Bronchus fibroblast of lung (primary cell): ENCODE data around the gene HOXD8. TPM values are rescaled to one million over a fixed set of nuclear protein-coding genes. Genes with fewer than 3 reads are reported as not detected.

ENCODE experiments used
- total RNA-seq: library from RNA; depleted of rRNA; stranded (reverse); fragments of >200 nt; gene quantifications from 2 replicates; pipeline ENCODE4 v1.2.3, GENCODE V29; 2015

Gene HOXD8
- total RNA-seq, result not detected in 2 replicates

GRCh38 chr2:176128982-176129796, at the start of gene HOXD8:
HOXD8 (plus strand) TSS chr2:176129705; CDS start chr2:176130367, 662 bp downstream.

GRCh38 chr2:176083796-176084261, 45.7 kb upstream of the HOXD8 start, which contains the start of gene EVX2:
EVX2 (minus strand) TSS chr2:176083962; CDS start chr2:176083776, 186 bp downstream.

GRCh38 chr2:176092270-176093144, 37.0 kb upstream of the HOXD8 start, which contains the start of gene HOXD13:
HOXD13 (plus strand) TSS chr2:176092721; CDS start chr2:176092891, 170 bp downstream.

GRCh38 chr2:176099728-176100546, 29.6 kb upstream of the HOXD8 start, which contains the start of gene HOXD12:
HOXD12 (plus strand) TSS chr2:176099795; CDS start chr2:176099802, 7 bp downstream.

GRCh38 chr2:176106581-176107539, 22.6 kb upstream of the HOXD8 start, which contains the start of gene HOXD11:
HOXD11 (plus strand) TSS chr2:176107280; CDS start chr2:176107356, 76 bp downstream.

GRCh38 chr2:176115883-176116813, 13.4 kb upstream of the HOXD8 start, which contains the start of gene HOXD10:
HOXD10 (plus strand) TSS chr2:176116778; CDS start chr2:176116834, 56 bp downstream.

GRCh38 chr2:176122683-176123410, 6.7 kb upstream of the HOXD8 start, which contains the start of gene HOXD9:
HOXD9 (plus strand) TSS chr2:176122719; CDS start chr2:176122769, 50 bp downstream.

GRCh38 chr2:176151442-176152287, 22.2 kb downstream of the HOXD8 start, which contains the start of gene HOXD4:
HOXD4 (plus strand) TSS chr2:176151550; CDS start chr2:176151634, 84 bp downstream.

GRCh38 chr2:176156807-176157498, 27.4 kb downstream of the HOXD8 start, which contains the start of gene HOXD3:
HOXD3 (plus strand) TSS chr2:176157307; CDS start chr2:176169115, 11,808 bp downstream.

Other genes with a start within 250 kb of the HOXD8 start
- 15.5 and 19.7 TPM in 2 replicates for gene LNPK, start 127.4 kb upstream of the HOXD8 start, total RNA-seq
- not detected in 2 replicates for gene EVX2, start 45.7 kb upstream of the HOXD8 start, total RNA-seq
- gene HOXD13, start 37.0 kb upstream of the HOXD8 start, total RNA-seq, result not detected in 2 replicates
- gene HOXD12, start 29.9 kb upstream of the HOXD8 start, total RNA-seq, result not detected in 2 replicates
- gene HOXD11, start 22.4 kb upstream of the HOXD8 start, total RNA-seq, result not detected in 2 replicates
- gene HOXD10, start 12.9 kb upstream of the HOXD8 start, total RNA-seq, result not detected in 2 replicates
- gene HOXD9, start 7.0 kb upstream of the HOXD8 start, total RNA-seq, result not detected in 2 replicates
- not detected in 2 replicates for gene HOXD4, start 21.8 kb downstream of the HOXD8 start, total RNA-seq
- gene HOXD3, start 27.6 kb downstream of the HOXD8 start, total RNA-seq, result not detected in 2 replicates
- gene HOXD1, start 59.0 kb downstream of the HOXD8 start, total RNA-seq, result not detected in 2 replicates
- gene MTX2, start 139.7 kb downstream of the HOXD8 start, total RNA-seq, result 24.9 and 27.1 TPM in 2 replicates